ENCODE measurements around the gene DNPEP.

DNA sequence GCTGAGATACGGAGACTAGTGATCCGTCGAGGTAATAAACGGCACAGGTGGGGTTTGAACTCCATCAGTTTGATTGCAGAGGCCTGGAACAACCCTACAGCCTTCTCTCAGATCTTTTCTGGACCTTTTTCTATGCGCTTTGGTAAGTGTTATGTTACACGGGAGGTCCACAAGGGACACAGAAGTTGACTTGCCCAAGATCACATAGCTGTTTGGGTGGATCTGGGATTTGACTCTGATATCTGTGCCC is 1.1 kb upstream of the DNPEP start:
- TF ChIP-seq ZNF274 (IDR thresholded peaks at IDR 0.05; ENCODE audit: borderline replicate concordance, extremely low read depth, low read length) (no peak), EZH2 (IDR thresholded peaks at IDR 0.05; ENCODE audit: low read depth, low read length, severe bottlenecking) (no peak), POLR2A (IDR thresholded peaks at IDR 0.05; ENCODE audit: control extremely low read depth in 1 of 2, low read depth in 2 of 2, low read length in 2 of 2) (no peak), SUZ12 (IDR thresholded peaks at IDR 0.05; ENCODE audit: low read length) (no peak), BRCA1 (IDR thresholded peaks at IDR 0.05; ENCODE audit: low read depth, low read length) (no peak), TAF1 (IDR thresholded peaks at IDR 0.05; ENCODE audit: low read depth, low read length) (no peak), POLR2AphosphoS5 (IDR thresholded peaks at IDR 0.05; ENCODE audit: low read depth, low read length) (no peak), RFX5 (IDR thresholded peaks at IDR 0.05; ENCODE audit: borderline replicate concordance, low read depth, low read length) (no peak), TEAD4 (IDR thresholded peaks at IDR 0.05; ENCODE audit: low read depth, low read length) (no peak)
- TF ChIP-seq, protein P1, sequence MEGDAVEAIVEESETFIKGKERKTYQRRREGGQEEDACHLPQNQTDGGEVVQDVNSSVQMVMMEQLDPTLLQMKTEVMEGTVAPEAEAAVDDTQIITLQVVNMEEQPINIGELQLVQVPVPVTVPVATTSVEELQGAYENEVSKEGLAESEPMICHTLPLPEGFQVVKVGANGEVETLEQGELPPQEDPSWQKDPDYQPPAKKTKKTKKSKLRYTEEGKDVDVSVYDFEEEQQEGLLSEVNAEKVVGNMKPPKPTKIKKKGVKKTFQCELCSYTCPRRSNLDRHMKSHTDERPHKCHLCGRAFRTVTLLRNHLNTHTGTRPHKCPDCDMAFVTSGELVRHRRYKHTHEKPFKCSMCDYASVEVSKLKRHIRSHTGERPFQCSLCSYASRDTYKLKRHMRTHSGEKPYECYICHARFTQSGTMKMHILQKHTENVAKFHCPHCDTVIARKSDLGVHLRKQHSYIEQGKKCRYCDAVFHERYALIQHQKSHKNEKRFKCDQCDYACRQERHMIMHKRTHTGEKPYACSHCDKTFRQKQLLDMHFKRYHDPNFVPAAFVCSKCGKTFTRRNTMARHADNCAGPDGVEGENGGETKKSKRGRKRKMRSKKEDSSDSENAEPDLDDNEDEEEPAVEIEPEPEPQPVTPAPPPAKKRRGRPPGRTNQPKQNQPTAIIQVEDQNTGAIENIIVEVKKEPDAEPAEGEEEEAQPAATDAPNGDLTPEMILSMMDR (IDR thresholded peaks at IDR 0.05; ENCODE audit: control extremely low read depth in 1 of 3, insufficient read depth in 1 of 3, low read depth in 1 of 3, low read length in 3 of 3) = no peak

Measured in H1 (cell line).